HG02588 (cell line): ENCODE data around the gene SMARCA4.
"Not testable (repeated sequence)": the region's sequence is repeated elsewhere in the genome, so short reads cannot be mapped to it uniquely, and the experiment has no call there.

Experiments
- ATAC-seq: cut with Tn5 transposase; IDR thresholded peaks from one replicate; pipeline ENCODE4 v1.9.1; 2021; ENCODE audit warnings: mild to moderate bottlenecking, moderate library complexity; ENCODE audit not compliant: unreplicated experiment

Gene SMARCA4

GRCh38 chr19:10975374-10976130 is 14.7 kb downstream of the SMARCA4 start:
- ATAC-seq = no peak

- ATAC-seq = no peak
Measured at GRCh38 chr19:10976131-10976892, 15.5 kb downstream of the SMARCA4 start.

- no peak for ATAC-seq
Measured at GRCh38 chr19:10977742-10978092, 16.9 kb downstream of the SMARCA4 start.

- no peak for ATAC-seq
Measured at GRCh38 chr19:10979951-10980381, 19.1 kb downstream of the SMARCA4 start.

DNA sequence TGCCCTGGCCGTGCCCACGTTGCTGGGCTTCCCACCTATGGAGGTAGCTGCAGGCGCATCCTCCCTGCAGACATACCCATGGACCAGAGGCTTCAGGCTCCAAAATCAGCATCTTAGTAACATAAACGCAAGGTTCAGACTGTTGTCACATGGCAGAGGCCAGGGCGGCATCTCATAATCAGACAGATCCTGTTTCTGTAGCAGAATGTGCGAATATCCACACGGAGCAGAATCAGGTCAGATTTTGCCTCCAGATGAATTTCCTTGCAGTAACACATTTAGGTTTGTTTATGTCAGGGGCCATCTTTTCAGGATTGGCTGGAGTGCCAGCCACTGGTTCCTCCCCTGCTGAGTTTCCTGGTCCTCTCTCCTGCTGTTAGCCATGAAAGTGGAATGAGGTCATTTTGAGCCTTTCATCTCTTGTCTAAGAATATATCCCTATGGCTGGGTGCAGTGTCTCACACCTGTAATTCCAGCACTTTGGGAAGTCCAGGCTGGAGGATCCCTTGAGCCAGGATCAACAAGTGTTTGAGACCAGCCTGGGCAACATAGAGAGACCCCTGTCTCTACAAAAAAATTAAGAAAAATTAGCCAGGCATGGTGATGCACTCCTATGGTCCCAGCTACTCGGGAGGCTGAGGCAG is 20.5 kb downstream of the SMARCA4 start:
- no peak for ATAC-seq

DNA sequence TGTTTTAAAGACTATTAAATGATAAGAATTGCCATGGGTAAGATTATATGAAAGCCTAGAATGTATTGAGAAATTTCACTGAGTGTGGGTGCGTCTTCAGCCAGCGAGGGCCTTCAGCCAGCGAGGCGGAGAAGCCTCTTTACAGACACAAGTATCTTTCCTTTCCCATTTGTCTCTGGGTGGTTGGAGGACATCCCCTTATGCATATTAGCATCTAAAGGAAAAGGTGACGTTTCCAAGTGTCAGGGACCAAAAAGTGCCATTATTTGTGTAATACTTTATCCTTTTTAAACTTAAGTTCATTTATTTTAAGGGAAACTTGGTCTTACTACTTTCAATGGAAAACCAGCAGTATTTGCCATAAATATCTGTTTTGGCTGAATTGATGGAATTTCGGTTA is 22.2 kb downstream of the SMARCA4 start:
- no peak for ATAC-seq

DNA sequence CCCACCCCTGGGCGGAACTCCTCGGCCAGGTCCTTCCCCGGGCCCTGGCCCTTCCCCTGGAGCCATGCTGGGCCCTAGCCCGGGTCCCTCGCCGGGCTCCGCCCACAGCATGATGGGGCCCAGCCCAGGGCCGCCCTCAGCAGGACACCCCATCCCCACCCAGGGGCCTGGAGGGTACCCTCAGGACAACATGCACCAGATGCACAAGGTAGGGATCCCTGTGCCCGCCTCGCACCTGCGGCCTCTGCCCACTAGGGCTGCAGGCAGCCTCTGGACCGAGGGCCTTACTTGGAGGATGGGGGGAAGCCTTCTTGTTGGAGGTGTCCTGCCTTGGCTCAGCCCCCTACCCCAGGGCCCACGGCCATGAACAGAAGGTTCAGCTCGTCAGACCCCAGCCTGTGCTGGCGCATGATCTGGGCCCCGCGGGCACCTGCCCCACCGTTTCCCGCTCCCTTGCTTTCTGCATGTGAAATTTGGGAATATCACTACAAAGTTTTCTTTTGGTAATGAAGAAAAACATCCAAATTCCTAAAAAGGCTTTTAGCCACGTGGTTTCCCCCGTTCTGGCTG is 23.4 kb downstream of the SMARCA4 start:
- ATAC-seq = no peak

- ATAC-seq = no peak
Measured at GRCh38 chr19:10985502-10985901, 24.7 kb downstream of the SMARCA4 start.

GRCh38 chr19:10986301-10987127 is 25.7 kb downstream of the SMARCA4 start:
- no peak for ATAC-seq

DNA sequence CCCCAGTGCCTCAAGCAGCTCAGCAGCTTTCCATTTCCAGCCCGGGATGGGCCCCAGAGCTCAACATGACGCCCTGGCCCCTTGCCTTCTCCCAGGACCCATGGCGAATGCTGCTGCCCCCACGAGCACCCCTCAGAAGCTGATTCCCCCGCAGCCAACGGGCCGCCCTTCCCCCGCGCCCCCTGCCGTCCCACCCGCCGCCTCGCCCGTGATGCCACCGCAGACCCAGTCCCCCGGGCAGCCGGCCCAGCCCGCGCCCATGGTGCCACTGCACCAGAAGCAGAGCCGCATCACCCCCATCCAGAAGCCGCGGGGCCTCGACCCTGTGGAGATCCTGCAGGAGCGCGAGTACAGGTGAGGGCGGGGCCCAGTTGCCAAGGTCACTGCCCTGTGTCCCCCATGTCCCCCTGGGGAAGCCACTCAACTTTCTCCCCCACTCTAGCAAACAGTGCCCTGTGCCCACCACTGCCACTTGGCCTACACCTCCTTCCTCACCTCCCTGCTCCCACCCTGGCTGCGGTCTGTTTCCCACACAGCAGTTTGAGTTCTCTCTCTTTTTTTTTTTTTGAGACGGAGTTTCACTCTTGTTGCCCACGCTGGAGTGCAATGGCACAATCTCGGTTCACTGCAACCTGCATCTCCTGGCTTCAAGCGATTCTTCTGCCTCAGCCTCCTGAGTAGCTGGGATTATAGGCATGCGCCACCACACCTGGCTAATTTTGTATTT is 26.9 kb downstream of the SMARCA4 start:
- no peak for ATAC-seq

GRCh38 chr19:10988380-10988779 is 27.6 kb downstream of the SMARCA4 start:
- no peak for ATAC-seq

DNA sequence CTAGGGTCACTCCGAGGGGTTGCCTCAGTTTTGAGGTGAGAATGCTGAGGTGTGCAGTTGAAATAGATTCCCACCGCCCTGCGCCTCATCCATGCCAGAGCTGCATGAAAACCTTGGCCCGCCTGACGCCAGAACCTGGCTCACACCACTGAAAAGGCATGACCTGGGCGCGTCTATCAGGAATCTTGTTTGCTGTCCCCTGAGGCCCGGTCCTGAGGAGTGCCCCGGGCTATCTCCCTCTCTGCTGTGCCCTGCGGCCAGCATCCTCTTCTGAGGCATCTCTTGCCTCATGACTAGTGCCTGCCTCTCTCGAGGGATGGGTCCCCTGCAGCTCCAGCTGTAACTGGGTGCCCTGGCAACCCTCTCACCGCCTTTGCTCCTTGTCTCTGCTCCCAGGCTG is 28.1 kb downstream of the SMARCA4 start:
- ATAC-seq = no peak

- ATAC-seq = no peak
Measured at GRCh38 chr19:10991076-10991475, 30.2 kb downstream of the SMARCA4 start.

- ATAC-seq = no peak
Measured at GRCh38 chr19:10991521-10992081, 30.8 kb downstream of the SMARCA4 start.

DNA sequence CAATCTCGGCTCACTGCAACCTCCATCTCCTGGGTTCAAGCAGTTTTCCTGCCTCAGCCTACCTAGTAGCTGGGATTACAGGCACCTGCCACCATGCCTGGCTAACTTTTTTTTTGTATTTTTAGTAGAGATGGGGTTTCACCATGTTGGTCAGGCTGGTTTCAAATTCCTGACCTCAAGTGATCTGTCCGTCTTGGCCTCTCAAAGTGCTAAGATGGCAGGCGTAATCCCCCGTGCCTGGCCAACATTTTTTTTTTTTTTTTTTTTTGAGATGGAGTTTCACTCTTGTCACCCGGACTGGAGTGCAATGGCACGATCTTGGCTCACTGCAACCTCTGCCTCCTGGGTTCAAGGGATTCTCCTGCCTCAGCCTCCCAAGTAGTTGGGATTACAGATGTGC is 31.3 kb downstream of the SMARCA4 start:
- ATAC-seq = not testable (repeated sequence)

- ATAC-seq = no peak
Measured at GRCh38 chr19:10995926-10996600, 35.2 kb downstream of the SMARCA4 start.

DNA sequence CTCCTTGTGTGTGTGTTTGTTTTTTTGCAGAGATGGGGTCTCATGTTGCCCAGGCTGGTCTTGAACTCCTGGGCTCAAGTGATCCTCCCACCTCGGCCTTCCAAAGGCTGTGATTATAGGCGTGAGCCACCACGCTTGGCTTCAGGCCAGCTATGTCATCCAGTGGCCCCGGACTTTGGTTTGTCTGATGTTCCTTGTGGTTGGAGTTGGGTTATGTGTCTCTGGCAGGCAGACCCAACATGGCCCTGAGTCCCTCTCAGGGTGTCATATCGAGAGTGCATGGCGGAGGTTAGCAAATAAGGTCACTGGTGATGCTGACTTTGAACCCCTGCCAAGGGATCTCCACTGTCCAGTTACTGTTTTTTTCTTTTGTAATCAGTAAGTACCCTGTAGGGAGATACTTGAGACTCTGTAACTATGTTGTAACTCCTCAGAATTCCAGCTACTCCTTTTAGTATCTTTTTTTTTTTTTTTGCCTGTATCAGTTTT is 37.3 kb downstream of the SMARCA4 start:
- no peak for ATAC-seq

DNA sequence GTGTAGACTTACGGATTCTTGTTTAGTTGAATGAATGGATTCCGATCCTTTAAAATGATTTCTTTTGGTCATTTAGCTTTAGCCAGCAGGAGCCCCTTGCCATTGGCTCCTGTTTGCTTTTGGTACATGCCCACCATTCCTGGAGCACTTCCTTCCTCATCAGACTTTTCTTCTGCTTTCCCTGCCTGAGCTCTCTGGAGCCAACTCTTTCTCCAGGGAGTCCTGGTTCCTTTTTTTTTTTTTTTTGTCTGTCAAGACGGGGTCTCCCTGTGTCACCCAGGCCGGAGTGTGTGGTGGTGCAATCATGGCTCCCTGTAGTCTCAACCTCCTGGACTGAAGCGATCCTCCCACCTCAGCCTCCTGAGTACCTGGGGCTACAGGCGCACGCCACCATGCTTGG is 37.8 kb downstream of the SMARCA4 start:
- no peak for ATAC-seq

- ATAC-seq = no peak
Measured at GRCh38 chr19:11005521-11005920, 44.7 kb downstream of the SMARCA4 start.
